NCI-H2081 treated with DMSO at 0.1 percent for 48 hours (cell line): Measurements from ENCODE around the gene HASPIN.

ENCODE experiments used
- DNase-seq: peaks from one replicate; lab custom pipeline; 2025; lab: John Stamatoyannopoulos, UW

HASPIN gene

DNA sequence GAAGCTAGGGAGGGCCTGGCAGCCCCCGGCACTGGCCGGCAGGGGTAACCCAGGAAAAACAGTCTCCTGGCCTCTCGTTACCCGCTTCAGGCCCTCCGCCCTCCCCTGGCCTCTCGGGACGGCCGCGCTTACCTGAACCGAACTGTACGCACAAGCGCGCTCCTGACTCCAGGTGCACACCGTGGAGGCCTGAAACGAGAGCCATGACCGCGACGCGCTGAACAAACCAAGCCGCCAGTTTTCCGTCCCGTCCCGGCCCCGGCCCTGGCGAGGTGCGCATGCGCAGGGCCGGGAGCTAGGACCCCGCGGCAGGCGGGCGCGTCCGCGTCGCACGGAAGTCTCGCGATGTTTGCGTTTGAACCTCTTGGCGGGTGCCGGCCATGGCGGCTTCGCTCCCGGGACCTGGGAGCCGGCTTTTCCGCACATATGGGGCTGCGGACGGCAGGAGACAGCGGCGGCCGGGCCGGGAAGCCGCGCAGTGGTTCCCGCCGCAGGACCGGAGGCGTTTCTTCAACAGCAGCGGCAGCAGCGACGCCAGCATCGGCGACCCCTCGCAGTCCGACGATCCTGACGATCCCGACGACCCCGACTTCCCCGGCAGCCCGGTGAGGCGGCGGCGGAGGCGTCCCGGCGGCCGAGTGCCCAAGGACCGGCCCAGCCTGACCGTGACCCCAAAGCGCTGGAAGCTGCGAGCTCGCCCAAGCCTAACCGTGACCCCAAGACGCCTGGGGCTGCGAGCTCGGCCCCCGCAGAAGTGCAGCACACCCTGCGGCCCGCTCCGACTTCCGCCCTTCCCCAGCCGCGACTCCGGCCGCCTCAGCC is at the start of gene HASPIN:
Gene HASPIN, plus strand, starts transcription at position 348 of the 822 bp plus-strand sequence. Its CDS starts 33 bp downstream, at position 381.
- peak; percentile 23 for DNase-seq

GRCh38 chr17:3675886-3676285 is 47.8 kb upstream of the HASPIN start:
- DNase-seq: no peak

DNA sequence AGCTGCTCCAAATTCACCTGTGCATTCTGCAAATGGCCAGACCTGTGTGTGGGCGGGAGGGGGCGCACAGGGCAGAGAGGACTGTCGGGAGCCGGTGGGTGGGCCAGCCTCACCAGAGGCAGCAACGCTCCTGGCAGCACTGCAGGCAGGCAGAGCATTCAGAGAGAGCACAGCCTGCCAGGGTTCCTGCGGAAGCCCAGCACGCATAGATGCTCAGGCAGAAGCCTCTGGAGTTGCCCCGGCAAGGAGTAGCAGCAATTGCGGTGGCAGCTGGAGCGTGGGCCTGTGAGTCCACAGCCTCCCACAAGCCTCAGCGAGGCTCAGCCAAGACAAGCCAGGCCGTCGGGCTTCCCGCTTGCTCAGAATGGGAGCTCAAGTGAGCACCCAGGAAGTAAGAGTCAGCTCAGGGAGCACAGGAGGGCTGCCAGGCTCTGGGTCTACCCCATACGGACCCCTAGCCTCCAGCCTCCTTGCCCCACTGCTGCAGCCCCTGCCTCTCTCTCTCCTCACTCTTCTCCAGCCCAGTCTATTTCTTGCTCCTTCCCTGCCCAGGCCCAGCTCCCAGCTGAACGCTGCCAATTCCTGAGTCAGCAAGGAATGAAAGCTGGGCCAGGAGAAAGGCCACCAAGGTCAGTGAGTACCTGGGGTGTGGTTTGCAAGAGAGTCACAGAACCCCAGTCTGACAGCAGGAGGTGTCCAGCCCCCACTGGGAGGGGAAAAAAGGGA is 45.4 kb upstream of the HASPIN start:
- DNase-seq: no peak

DNA sequence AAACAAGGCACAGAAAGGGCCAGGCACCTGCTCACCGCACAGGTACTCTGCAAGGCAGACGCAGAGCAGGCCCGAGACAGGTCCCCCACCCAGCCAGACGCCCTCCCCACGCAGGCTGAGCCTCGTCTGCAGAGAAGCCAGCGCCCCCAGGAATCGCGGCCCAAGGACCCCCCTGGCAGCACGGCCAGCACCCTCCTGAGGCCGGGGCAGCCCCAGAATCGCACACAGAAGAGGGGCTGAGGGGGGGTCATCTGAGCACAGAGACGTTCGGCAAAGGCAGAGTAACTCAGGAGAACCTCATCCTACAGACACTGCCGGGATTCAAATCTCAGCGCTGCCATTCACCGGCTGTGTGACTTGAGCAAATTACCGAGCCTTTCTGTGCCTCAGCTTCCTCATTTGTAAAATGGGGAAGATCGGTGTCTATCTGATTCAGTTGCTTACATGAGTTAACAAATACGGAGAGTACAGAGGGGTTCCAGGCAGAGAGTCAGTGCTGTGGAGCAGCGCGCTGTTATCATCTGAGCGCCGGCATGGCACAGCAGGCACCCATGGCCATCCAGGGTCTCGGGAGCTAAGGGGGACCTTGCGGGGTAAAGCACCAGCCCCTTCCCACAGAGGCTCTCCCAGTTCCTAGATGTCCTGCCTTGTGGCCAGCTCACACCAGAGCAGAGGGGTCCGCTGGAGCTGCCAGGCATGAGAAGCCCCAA is 44.7 kb upstream of the HASPIN start:
- DNase-seq: no peak

GRCh38 chr17:3679531-3680126 is 44.1 kb upstream of the HASPIN start:
- no peak for DNase-seq

- no peak for DNase-seq
These were observed 42.6 kb upstream of the HASPIN start for GRCh38 chr17:3681057-3681456.

DNA sequence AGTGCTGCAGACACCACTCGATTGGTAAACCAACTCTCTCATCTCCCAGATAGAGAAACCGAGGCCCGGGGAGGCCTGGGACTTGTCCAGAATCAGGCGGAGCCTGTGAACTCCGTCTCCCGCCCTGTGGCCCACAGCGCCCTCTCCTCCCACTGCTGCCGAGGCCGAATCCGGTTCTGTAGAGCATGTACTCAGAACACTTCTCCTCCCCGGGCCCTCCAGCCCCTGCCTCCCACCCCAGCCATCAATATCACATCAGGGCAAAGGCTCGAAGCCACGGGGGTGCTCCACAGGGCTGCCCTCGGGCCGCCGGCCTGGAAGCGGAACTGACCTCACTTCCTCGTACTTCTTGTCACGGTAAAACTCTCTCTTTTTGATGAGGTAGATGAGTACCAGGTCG is 42.1 kb upstream of the HASPIN start:
- no peak for DNase-seq

DNA sequence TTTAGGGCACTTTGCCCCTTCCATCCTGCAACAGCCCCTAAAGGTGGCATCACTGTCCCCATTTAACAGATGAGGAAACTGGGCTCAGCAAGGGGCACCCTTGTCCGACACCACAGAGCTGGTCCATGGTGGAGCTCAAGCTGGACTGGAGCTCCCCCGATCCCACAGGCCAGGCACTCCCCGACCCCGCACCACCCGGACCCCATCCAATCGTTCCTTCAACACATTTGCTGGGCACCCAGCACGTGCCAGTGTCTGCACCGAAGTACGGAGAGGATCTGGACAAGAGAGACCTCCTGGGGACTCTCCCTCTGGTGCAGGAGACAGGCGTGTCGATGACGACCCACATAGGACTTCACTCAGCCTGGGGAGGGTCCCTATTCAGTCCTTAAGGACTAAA is 41.7 kb upstream of the HASPIN start:
- no peak for DNase-seq

DNA sequence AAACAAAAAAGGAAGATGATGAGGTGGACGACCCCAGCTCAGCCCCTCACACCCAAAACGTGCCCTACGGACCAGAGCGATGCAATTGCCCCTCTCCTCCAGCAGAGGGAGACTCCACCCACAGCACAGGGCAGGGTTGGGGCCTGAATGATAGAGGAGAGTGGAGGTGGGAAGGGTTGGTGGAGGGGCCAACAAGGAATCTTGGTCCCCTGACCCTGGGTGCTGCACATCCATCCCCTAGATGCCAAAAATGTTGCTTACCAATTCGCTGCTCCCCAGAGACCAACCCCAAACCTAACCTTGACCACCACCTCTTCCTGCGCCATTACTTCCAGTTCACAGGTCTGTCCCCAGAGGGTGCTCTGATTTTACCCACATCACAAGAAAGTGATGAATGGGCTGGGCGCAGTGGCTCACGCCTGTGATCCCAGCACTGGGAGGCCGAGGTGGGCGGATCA is 40.6 kb upstream of the HASPIN start:
- DNase-seq: no peak

- no peak for DNase-seq
These were observed 38.5 kb upstream of the HASPIN start for GRCh38 chr17:3685174-3685573.

GRCh38 chr17:3688027-3688553 is 35.6 kb upstream of the HASPIN start:
- DNase-seq: no peak

GRCh38 chr17:3688852-3689261 is 34.8 kb upstream of the HASPIN start:
- no peak for DNase-seq

GRCh38 chr17:3689262-3690093 is 34.2 kb upstream of the HASPIN start:
- DNase-seq: no peak

GRCh38 chr17:3690094-3690715 is 33.5 kb upstream of the HASPIN start:
- no peak for DNase-seq

- DNase-seq: no peak
These were observed 32.1 kb upstream of the HASPIN start for GRCh38 chr17:3691617-3692067.

- no peak for DNase-seq
These were observed 31.4 kb upstream of the HASPIN start for GRCh38 chr17:3692346-3692745.

DNA sequence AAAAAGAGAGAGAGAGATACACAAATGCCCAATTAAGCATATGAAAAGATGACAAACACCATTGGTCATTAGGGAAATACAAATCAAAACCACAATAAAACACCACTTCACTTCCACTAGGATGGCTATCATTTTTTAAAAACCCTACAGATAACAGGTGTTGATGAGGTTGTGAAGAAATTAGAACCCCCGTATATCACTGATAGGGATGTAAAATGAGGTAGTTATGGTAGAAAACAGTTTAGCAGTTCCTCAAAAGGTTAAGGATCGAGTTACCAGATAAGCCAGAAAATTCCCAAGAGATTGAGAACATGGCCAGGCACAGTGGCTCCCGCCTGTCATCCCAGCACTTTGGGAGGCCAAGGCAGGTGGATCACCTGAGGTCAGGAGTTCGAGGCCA is 30.6 kb upstream of the HASPIN start:
- no peak for DNase-seq

DNA sequence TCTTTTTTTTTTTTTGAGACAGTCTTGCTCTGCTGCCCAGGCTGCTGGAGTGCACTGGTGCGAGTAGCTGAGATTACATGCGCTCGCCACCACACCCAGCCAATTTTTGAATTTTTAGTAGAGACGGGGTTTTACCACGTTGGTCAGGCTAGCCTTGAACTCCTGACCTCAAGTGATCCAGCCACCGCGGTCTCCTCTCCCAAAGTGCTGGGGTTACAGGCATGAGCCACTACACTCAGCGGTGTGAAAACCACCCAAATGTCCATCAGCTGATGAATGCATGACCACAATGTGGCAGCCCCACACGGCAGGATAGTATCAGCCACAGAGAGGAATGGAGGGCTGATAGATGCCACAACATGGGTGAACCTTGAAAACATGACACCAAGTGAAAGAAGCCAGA is 29.9 kb upstream of the HASPIN start:
- DNase-seq: no peak

- no peak for DNase-seq
These were observed 28.5 kb upstream of the HASPIN start for GRCh38 chr17:3695129-3695722.
